COLO829 (cell line): ENCODE data around the gene HPCAL1.

Experiments
- DNase-seq: peaks from one replicate; pipeline ENCODE4 v3.0.0; 2012; ENCODE audit warnings: low spot score

Gene HPCAL1

GRCh38 chr2:10355471-10356438, 53.1 kb downstream of the HPCAL1 start:
- no peak for DNase-seq

GRCh38 chr2:10356439-10356811, 53.7 kb downstream of the HPCAL1 start:
- DNase-seq, result no peak

- no peak for DNase-seq
Observed at GRCh38 chr2:10357193-10358169, 54.8 kb downstream of the HPCAL1 start.

GRCh38 chr2:10359246-10359645, 56.5 kb downstream of the HPCAL1 start:
- no peak for DNase-seq

GRCh38 chr2:10359731-10360329, 57.1 kb downstream of the HPCAL1 start:
- DNase-seq, result no peak

GRCh38 chr2:10360460-10360849, 57.8 kb downstream of the HPCAL1 start:
- no peak for DNase-seq

GRCh38 chr2:10360850-10361588, 58.3 kb downstream of the HPCAL1 start:
- peak; percentile 47 for DNase-seq

GRCh38 chr2:10362096-10362897, 59.6 kb downstream of the HPCAL1 start:
- no peak for DNase-seq

- no peak for DNase-seq
Observed at GRCh38 chr2:10362898-10363454, 60.3 kb downstream of the HPCAL1 start.

- DNase-seq, result no peak
Observed at GRCh38 chr2:10363861-10364610, 61.3 kb downstream of the HPCAL1 start.

- no peak for DNase-seq
Observed at GRCh38 chr2:10365412-10365811, 62.7 kb downstream of the HPCAL1 start.

GRCh38 chr2:10366601-10367270, 64.0 kb downstream of the HPCAL1 start:
- no peak for DNase-seq

GRCh38 chr2:10367472-10368439, 65.1 kb downstream of the HPCAL1 start:
- DNase-seq, result no peak

- no peak for DNase-seq
Observed at GRCh38 chr2:10368491-10369231, 66.0 kb downstream of the HPCAL1 start.

GRCh38 chr2:10369269-10370255, 66.9 kb downstream of the HPCAL1 start:
- no peak for DNase-seq

GRCh38 chr2:10370390-10370789, 67.7 kb downstream of the HPCAL1 start:
- no peak for DNase-seq
